Measurements from ENCODE around the gene SP6. TPM values are rescaled to one million over a fixed set of nuclear protein-coding genes. Genes with fewer than 3 reads are reported as not detected.

The SP6 gene
- total and polyA plus RNA-seq, 5 donors from 2014 or later: 0.17 TPM; not detected in 4

- Histone ChIP-seq H3K27ac (ENCODE audit: insufficient read depth, low read length, poor library complexity, severe bottlenecking) (no peak overlapping the region), H3K4me1 (ENCODE audit: control insufficient read depth, insufficient read depth, low read length, poor library complexity, severe bottlenecking) (peaks cover 32% of the 10 kb centered on the region), H3K36me3 (ENCODE audit: control insufficient read depth, insufficient read depth, low read length) (no peaks in the 10 kb centered on the region), H3K27me3 (ENCODE audit: control insufficient read depth, insufficient read depth, low read length) (peaks cover 52% of the 10 kb centered on the region), H3K4me3 (ENCODE audit: low read depth, low read length) (no peak overlapping the region), H3K9me3 (ENCODE audit: control insufficient read depth in 2 of 2, low read length in 2 of 2) (no peaks in the 10 kb centered on the region)
- DNase-seq (no peak), ATAC-seq (ENCODE audit: low read depth in 2 of 2) (no peak)
- Mint-ChIP-seq H3K4me3 (no peak overlapping the region), H3K27me3 (peaks cover 81% of the 10 kb centered on the region), H3K4me1 (peaks cover 0 to 28% (median 12%) of the 10 kb centered on the region in 4 donors), H3K27ac (no peak overlapping the region), H3K36me3 (no peaks in the 10 kb centered on the region), H3K9me3 (peaks cover 0 to 2% (median 0%) of the 10 kb centered on the region in 7 donors)
Observed at GRCh38 chr17:47848198-47848513, 2.8 kb downstream of the SP6 start.

- Mint-ChIP-seq H3K4me1 (peaks cover 0 to 33% (median 16%) of the 10 kb centered on the region in 4 donors), H3K36me3 (no peaks in the 10 kb centered on the region), H3K27me3 (peaks cover 75% of the 10 kb centered on the region), H3K4me3 (peak overlapping the region in 1 of 4 donors; percentile 3), H3K9me3 (peaks cover 0 to 2% (median 0%) of the 10 kb centered on the region in 7 donors), H3K27ac (no peak overlapping the region)
- Histone ChIP-seq H3K4me1 (ENCODE audit: control insufficient read depth, insufficient read depth, low read length, poor library complexity, severe bottlenecking) (peaks cover 32% of the 10 kb centered on the region), H3K36me3 (ENCODE audit: control insufficient read depth, insufficient read depth, low read length) (no peaks in the 10 kb centered on the region), H3K4me3 (ENCODE audit: low read depth, low read length) (no peak overlapping the region), H3K27ac (ENCODE audit: insufficient read depth, low read length, poor library complexity, severe bottlenecking) (no peak overlapping the region), H3K27me3 (ENCODE audit: control insufficient read depth, insufficient read depth, low read length) (peaks cover 48% of the 10 kb centered on the region), H3K9me3 (ENCODE audit: control insufficient read depth in 2 of 2, low read length in 2 of 2) (no peaks in the 10 kb centered on the region)
- DNase-seq (peak in 1 of 3 donors; percentile 45), ATAC-seq (ENCODE audit: low read depth in 2 of 2) (no peak)
Observed at GRCh38 chr17:47847341-47848197, 3.4 kb downstream of the SP6 start.

- Histone ChIP-seq H3K27ac (ENCODE audit: insufficient read depth, low read length, poor library complexity, severe bottlenecking) (no peak overlapping the region), H3K4me1 (ENCODE audit: control insufficient read depth, insufficient read depth, low read length, poor library complexity, severe bottlenecking) (peaks cover 31% of the 10 kb centered on the region), H3K4me3 (ENCODE audit: low read depth, low read length) (no peak overlapping the region), H3K36me3 (ENCODE audit: control insufficient read depth, insufficient read depth, low read length) (no peaks in the 10 kb centered on the region), H3K27me3 (ENCODE audit: control insufficient read depth, insufficient read depth, low read length) (peaks cover 45% of the 10 kb centered on the region), H3K9me3 (ENCODE audit: control insufficient read depth in 2 of 2, low read length in 2 of 2) (no peaks in the 10 kb centered on the region)
- DNase-seq (no peak), ATAC-seq (ENCODE audit: low read depth in 2 of 2) (no peak)
- H3K4me1 Mint-ChIP-seq: peaks cover 0 to 31% (median 14%) of the 10 kb centered on the region in 4 donors
- H3K27me3 Mint-ChIP-seq: peaks cover 68% of the 10 kb centered on the region
- peak overlapping the region in 1 of 4 donors; percentile 58 for H3K4me3 Mint-ChIP-seq
- no peaks in the 10 kb centered on the region for H3K9me3 Mint-ChIP-seq
- H3K36me3 Mint-ChIP-seq: no peaks in the 10 kb centered on the region
- H3K27ac Mint-ChIP-seq: no peak overlapping the region
Observed at GRCh38 chr17:47846716-47847340, 4.1 kb downstream of the SP6 start.

DNA sequence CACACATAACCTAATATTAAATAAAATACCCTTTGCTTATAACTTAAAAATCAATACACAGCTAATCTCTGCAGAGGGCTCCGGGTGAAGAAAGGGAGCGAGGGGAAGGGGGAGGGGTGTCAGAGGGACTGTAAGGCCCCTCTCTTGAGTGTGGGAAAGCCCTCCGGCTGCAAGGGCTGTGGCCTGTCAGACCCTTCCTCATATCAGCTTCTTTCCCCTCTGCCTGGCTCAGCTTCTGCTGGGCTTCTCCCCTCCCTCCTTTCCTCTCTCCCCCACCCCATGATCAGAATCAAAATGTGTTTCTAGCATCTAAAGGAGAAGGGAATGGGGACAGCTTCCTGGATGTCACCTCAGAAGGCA is 5.3 kb downstream of the SP6 start:
- H3K27me3 ChIP-seq (ENCODE audit: control insufficient read depth, insufficient read depth, low read length): peaks cover 45% of the 10 kb centered on the region
- peaks cover 0 to 37% (median 16%) of the 10 kb centered on the region in 4 donors for H3K4me1 Mint-ChIP-seq
- ATAC-seq (ENCODE audit: low read depth in 2 of 2): no peak

GRCh38 chr17:47844814-47845715 is 5.9 kb downstream of the SP6 start:
- no peaks in the 10 kb centered on the region for H3K9me3 Mint-ChIP-seq
- no peaks in the 10 kb centered on the region for H3K36me3 ChIP-seq (ENCODE audit: control insufficient read depth, insufficient read depth, low read length)
- H3K4me1 Mint-ChIP-seq: peaks cover 0 to 37% (median 19%) of the 10 kb centered on the region in 4 donors
- peaks cover 40% of the 10 kb centered on the region for H3K27me3 ChIP-seq (ENCODE audit: control insufficient read depth, insufficient read depth, low read length)
- H3K27ac Mint-ChIP-seq: peak overlapping the region in 1 of 3 donors; percentile 20
- DNase-seq (no peak), ATAC-seq (ENCODE audit: low read depth in 2 of 2) (no peak)
- no peak overlapping the region for H3K4me3 ChIP-seq (ENCODE audit: low read depth, low read length)
- H3K36me3 Mint-ChIP-seq: no peaks in the 10 kb centered on the region
- H3K27ac ChIP-seq (ENCODE audit: insufficient read depth, low read length, poor library complexity, severe bottlenecking): no peak overlapping the region
- no peaks in the 10 kb centered on the region for H3K9me3 ChIP-seq (ENCODE audit: control insufficient read depth in 2 of 2, low read length in 2 of 2)
- peaks cover 32% of the 10 kb centered on the region for H3K4me1 ChIP-seq (ENCODE audit: control insufficient read depth, insufficient read depth, low read length, poor library complexity, severe bottlenecking)
- peak overlapping the region in 1 of 4 donors; percentile 2 for H3K4me3 Mint-ChIP-seq
- peaks cover 57% of the 10 kb centered on the region for H3K27me3 Mint-ChIP-seq

More for the DNA sequence above, 5.3 kb downstream of the SP6 start:
- Histone ChIP-seq H3K4me3 (ENCODE audit: low read depth, low read length) (no peak overlapping the region), H3K4me1 (ENCODE audit: control insufficient read depth, insufficient read depth, low read length, poor library complexity, severe bottlenecking) (peaks cover 32% of the 10 kb centered on the region), H3K27ac (ENCODE audit: insufficient read depth, low read length, poor library complexity, severe bottlenecking) (no peak overlapping the region), H3K36me3 (ENCODE audit: control insufficient read depth, insufficient read depth, low read length) (no peaks in the 10 kb centered on the region), H3K9me3 (ENCODE audit: control insufficient read depth in 2 of 2, low read length in 2 of 2) (no peaks in the 10 kb centered on the region)
- Mint-ChIP-seq H3K27ac (peak overlapping the region in 1 of 3 donors; percentile 63), H3K9me3 (no peaks in the 10 kb centered on the region), H3K4me3 (no peak overlapping the region), H3K36me3 (no peaks in the 10 kb centered on the region), H3K27me3 (peaks cover 64% of the 10 kb centered on the region)
- no peak for DNase-seq

DNA sequence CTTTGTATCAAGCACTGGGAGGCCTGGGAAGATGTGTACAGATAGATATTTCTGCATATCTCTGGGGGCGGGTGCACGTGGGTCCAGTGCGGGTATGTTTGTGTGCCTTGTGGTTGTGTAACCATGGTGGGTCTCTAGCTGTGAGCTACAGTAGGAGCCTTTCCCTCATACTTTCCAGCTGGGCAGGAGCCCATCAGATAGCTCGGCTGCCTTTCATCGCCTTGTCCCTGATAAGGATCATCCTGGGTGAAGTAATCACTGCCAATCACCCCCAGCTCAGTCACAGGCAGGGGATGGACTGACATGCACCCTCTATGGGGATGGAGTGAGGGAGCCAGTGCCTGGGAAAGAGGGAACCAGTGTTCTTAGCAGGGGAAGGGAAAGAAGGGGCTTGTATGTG is 6.7 kb downstream of the SP6 start:
- no peak for DNase-seq
- no peak overlapping the region for H3K27ac Mint-ChIP-seq
- Histone ChIP-seq H3K4me1 (ENCODE audit: control insufficient read depth, insufficient read depth, low read length, poor library complexity, severe bottlenecking) (peaks cover 32% of the 10 kb centered on the region), H3K9me3 (ENCODE audit: control insufficient read depth in 2 of 2, low read length in 2 of 2) (no peaks in the 10 kb centered on the region), H3K36me3 (ENCODE audit: control insufficient read depth, insufficient read depth, low read length) (no peaks in the 10 kb centered on the region), H3K4me3 (ENCODE audit: low read depth, low read length) (no peak overlapping the region), H3K27me3 (ENCODE audit: control insufficient read depth, insufficient read depth, low read length) (peaks cover 32% of the 10 kb centered on the region), H3K27ac (ENCODE audit: insufficient read depth, low read length, poor library complexity, severe bottlenecking) (no peak overlapping the region)
- H3K27me3 Mint-ChIP-seq: peaks cover 49% of the 10 kb centered on the region
- H3K9me3 Mint-ChIP-seq: no peaks in the 10 kb centered on the region
- peak overlapping the region in 1 of 4 donors; percentile 2 for H3K4me3 Mint-ChIP-seq
- H3K36me3 Mint-ChIP-seq: no peaks in the 10 kb centered on the region
- H3K4me1 Mint-ChIP-seq: peaks cover 0 to 43% (median 20%) of the 10 kb centered on the region in 4 donors
- ATAC-seq (ENCODE audit: low read depth in 2 of 2): no peak

GRCh38 chr17:47843391-47843730 is 7.6 kb downstream of the SP6 start:
- Histone ChIP-seq H3K27me3 (ENCODE audit: control insufficient read depth, insufficient read depth, low read length) (peaks cover 24% of the 10 kb centered on the region), H3K9me3 (ENCODE audit: control insufficient read depth in 2 of 2, low read length in 2 of 2) (no peaks in the 10 kb centered on the region), H3K4me3 (ENCODE audit: low read depth, low read length) (no peak overlapping the region), H3K27ac (ENCODE audit: insufficient read depth, low read length, poor library complexity, severe bottlenecking) (no peak overlapping the region), H3K4me1 (ENCODE audit: control insufficient read depth, insufficient read depth, low read length, poor library complexity, severe bottlenecking) (peaks cover 32% of the 10 kb centered on the region), H3K36me3 (ENCODE audit: control insufficient read depth, insufficient read depth, low read length) (no peaks in the 10 kb centered on the region)
- H3K4me1 Mint-ChIP-seq: peaks cover 0 to 41% (median 18%) of the 10 kb centered on the region in 4 donors
- peak overlapping the region in 2 of 3 donors; percentile 9 to 56 for H3K27ac Mint-ChIP-seq
- H3K4me3 Mint-ChIP-seq: no peak overlapping the region
- no peaks in the 10 kb centered on the region for H3K36me3 Mint-ChIP-seq
- DNase-seq (no peak), ATAC-seq (ENCODE audit: low read depth in 2 of 2) (no peak)
- no peaks in the 10 kb centered on the region for H3K9me3 Mint-ChIP-seq
- peaks cover 40% of the 10 kb centered on the region for H3K27me3 Mint-ChIP-seq

Measured in CD4-positive, CD25-positive, alpha-beta regulatory T cell (primary cell).